ENCODE data around the gene RANGAP1.

DNA sequence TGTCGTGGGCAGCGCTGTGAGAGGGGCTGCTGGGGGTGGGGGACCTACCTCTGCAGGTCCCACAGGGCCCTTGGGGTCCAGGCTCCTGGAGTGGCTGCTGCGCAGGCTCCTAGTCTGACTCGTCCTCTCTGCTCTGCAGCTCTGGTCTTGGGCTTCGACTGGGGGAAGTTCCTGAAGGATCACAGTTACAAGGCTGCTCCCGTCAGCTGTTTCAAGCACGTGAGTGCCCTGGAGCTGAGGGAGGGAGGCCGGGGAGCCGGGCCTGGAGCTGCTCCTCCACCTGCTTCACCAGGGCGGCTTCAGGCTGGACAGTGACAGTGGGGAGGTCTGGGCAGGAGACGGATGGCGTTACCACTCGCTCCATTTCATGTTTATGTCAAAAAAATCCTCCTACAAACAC lies 69.0 kb downstream of the RANGAP1 start:
- TF ChIP-seq, protein P1, sequence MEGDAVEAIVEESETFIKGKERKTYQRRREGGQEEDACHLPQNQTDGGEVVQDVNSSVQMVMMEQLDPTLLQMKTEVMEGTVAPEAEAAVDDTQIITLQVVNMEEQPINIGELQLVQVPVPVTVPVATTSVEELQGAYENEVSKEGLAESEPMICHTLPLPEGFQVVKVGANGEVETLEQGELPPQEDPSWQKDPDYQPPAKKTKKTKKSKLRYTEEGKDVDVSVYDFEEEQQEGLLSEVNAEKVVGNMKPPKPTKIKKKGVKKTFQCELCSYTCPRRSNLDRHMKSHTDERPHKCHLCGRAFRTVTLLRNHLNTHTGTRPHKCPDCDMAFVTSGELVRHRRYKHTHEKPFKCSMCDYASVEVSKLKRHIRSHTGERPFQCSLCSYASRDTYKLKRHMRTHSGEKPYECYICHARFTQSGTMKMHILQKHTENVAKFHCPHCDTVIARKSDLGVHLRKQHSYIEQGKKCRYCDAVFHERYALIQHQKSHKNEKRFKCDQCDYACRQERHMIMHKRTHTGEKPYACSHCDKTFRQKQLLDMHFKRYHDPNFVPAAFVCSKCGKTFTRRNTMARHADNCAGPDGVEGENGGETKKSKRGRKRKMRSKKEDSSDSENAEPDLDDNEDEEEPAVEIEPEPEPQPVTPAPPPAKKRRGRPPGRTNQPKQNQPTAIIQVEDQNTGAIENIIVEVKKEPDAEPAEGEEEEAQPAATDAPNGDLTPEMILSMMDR (conservative IDR thresholded peaks at IDR 0.05; ENCODE audit: low read length): no peak
- TF ChIP-seq EZH2phosphoT487 (IDR thresholded peaks at IDR 0.05; ENCODE audit: borderline replicate concordance, low read depth, low read length): no peak

All from OCI-LY7 (cell line).